OCI-LY3 (cell line): Measurements from ENCODE around the gene PPARGC1A.

Experiments used
- EZH2phosphoT487 ChIP-seq: fragments of 200-600 bp; shearing (Covaris generic); IDR thresholded peaks from 2 replicates; pipeline ENCODE4 v1.6.1; 2018; ENCODE audit warnings: antibody characterized with exemption, mixed run types, low read depth
- TF ChIP-seq, protein P1 (sequence below): fragments of 200-600, 300-600 bp; sonication (generic); IDR thresholded peaks from 2 replicates; pipeline ENCODE4 v1.5.1; 2014; ENCODE audit warnings: antibody characterized with exemption, low read length, low read depth

DNA sequence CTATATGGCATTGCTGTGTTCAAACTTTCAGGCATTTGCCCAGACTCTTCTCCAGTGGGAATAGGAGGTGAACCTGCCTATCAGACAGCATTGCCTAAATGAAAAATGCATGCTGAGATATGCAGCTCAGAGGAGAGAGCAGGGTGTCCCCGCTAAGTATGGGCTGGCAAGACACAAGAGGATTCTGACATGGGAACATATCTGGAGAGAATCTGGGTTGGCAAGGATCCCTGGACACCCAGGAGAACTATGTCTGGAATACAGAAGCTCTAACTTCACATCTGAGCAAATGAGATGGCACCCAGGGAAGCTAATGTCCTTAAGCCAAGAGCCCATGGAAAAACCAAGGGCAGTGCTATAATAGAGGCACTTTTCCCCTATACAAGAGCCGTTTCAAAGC, 18.4 kb downstream of the PPARGC1A start:
- TF ChIP-seq, protein P1, sequence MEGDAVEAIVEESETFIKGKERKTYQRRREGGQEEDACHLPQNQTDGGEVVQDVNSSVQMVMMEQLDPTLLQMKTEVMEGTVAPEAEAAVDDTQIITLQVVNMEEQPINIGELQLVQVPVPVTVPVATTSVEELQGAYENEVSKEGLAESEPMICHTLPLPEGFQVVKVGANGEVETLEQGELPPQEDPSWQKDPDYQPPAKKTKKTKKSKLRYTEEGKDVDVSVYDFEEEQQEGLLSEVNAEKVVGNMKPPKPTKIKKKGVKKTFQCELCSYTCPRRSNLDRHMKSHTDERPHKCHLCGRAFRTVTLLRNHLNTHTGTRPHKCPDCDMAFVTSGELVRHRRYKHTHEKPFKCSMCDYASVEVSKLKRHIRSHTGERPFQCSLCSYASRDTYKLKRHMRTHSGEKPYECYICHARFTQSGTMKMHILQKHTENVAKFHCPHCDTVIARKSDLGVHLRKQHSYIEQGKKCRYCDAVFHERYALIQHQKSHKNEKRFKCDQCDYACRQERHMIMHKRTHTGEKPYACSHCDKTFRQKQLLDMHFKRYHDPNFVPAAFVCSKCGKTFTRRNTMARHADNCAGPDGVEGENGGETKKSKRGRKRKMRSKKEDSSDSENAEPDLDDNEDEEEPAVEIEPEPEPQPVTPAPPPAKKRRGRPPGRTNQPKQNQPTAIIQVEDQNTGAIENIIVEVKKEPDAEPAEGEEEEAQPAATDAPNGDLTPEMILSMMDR, result no peak
- no peak for TF ChIP-seq EZH2phosphoT487
